Fibroblast of lung (primary cell): ENCODE measurements around the gene DCTN4.

Source experiments
- EZH2 ChIP-seq: IDR thresholded peaks from 2 replicates; pipeline ENCODE4 v1.5.1; 2012; ENCODE audit warnings: low read length, control low read depth, mild to moderate bottlenecking; ENCODE audit errors: missing control alignments
- TF ChIP-seq, protein P1 (sequence below), 2 donors: IDR thresholded peaks in 1 of 2; conservative IDR thresholded peaks in 1 of 2; 1 replicate in 1 of 2; 2 replicates in 1 of 2; pipeline ENCODE4 v1.5.1; 2011 to 2012; ENCODE audit warnings: low read length in 2 of 2, control low read depth in 1 of 2, inconsistent platforms in 1 of 2, low read depth in 1 of 2, mild to moderate bottlenecking in 1 of 2

DNA sequence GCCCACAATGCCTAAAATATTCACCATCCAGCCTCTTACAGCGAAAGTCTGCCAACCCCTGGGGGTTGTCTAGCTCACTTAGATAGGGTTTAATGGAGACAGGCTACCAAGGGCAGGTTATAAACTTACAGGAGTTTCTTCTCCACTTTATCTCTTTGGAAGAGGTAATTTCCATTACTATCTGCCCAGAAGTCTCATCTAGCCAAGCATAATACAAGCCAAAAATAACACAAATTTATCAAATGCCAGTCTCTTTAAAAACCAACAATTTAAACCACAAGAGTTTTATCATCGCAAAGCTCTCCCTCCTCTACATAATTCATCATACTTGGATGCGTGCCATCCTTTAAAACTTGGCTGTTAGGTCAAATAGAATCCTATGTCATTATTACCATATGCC lies 64.2 kb downstream of the DCTN4 start:
- TF ChIP-seq, protein P1, sequence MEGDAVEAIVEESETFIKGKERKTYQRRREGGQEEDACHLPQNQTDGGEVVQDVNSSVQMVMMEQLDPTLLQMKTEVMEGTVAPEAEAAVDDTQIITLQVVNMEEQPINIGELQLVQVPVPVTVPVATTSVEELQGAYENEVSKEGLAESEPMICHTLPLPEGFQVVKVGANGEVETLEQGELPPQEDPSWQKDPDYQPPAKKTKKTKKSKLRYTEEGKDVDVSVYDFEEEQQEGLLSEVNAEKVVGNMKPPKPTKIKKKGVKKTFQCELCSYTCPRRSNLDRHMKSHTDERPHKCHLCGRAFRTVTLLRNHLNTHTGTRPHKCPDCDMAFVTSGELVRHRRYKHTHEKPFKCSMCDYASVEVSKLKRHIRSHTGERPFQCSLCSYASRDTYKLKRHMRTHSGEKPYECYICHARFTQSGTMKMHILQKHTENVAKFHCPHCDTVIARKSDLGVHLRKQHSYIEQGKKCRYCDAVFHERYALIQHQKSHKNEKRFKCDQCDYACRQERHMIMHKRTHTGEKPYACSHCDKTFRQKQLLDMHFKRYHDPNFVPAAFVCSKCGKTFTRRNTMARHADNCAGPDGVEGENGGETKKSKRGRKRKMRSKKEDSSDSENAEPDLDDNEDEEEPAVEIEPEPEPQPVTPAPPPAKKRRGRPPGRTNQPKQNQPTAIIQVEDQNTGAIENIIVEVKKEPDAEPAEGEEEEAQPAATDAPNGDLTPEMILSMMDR (conservative IDR thresholded peaks at IDR 0.05 in 1 of 2, IDR thresholded peaks at IDR 0.05 in 1 of 2; ENCODE audit: low read depth in 1 of 2, low read length in 2 of 2), result no peak
- TF ChIP-seq EZH2, result no peak
